Activated CD8-positive, alpha-beta memory T cell treated with anti-CD3 and anti-CD28 coated beads, Interleukin-2, amount 10 ng/mL, durations not matched to agents 7 days and 5 days (primary cell): ENCODE results near the gene TMEM132D. TPM values are rescaled to one million over a fixed set of nuclear protein-coding genes. Genes with fewer than 3 reads are reported as not detected.

Source experiments
- ATAC-seq: fragments of 150-1000 bp; cut with Tn5 transposase; one replicate; pipeline ENCODE4 v1.10.0; 2021; ENCODE audit warnings: moderate library complexity
- CTCF ChIA-PET: fragments of 350-600 bp; sonication (Branson Sonifier 250); formaldehyde crosslinking; loops from one replicate; lab custom pipeline; 2021; ENCODE audit warnings: antibody characterized with exemption; lab: Charles Lee
- DNase-seq: peaks from one replicate; pipeline ENCODE4 v3.0.0-alpha.2; 2020
- H3K27ac Mint-ChIP-seq: one replicate; pipeline ENCODE4 v1.8.0; 2021; ENCODE audit warnings: mild to moderate bottlenecking, mixed read lengths
- H3K27me3 Mint-ChIP-seq: one replicate; pipeline ENCODE4 v1.8.0; 2021; ENCODE audit warnings: mixed read lengths
- H3K36me3 Mint-ChIP-seq: one replicate; pipeline ENCODE4 v1.8.0; 2021; ENCODE audit warnings: mild to moderate bottlenecking, mixed read lengths
- H3K4me1 Mint-ChIP-seq: one replicate; pipeline ENCODE4 v1.8.0; 2021; ENCODE audit warnings: mixed read lengths
- H3K4me3 Mint-ChIP-seq: one replicate; pipeline ENCODE4 v1.8.0; 2021; ENCODE audit warnings: mild to moderate bottlenecking, moderate library complexity, mixed read lengths
- H3K9me3 Mint-ChIP-seq: one replicate; pipeline ENCODE4 v1.8.0; 2022; ENCODE audit warnings: low read depth, mixed read lengths
- total RNA-seq, 2 experiments: library from RNA; stranded (reverse); gene quantifications; one replicate each; pipeline ENCODE4 v1.2.3, GENCODE V29; 2021

TMEM132D gene
- total RNA-seq, 2 experiments from 2014 or later, result not detected

DNA sequence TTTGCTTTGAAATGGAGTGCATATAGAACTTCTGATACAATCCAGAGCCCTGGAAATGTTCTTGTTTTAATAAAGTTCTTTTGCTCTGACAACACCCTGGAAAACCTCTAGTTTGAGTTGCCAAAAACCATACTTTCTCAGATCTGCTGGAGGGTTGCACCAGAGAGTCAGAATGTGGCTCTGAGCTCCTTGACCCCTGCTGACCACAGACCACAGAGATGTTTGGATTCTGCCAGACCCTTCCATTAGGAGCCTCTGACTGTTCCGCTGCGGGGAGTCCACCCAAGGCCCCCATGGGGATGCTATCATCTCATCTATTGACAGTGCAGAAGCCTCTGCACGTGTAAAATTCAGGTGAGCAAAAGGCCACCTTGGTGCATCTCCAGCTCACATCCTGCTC is 718.0 kb downstream of the TMEM132D start:
- H3K36me3 Mint-ChIP-seq, result no peaks in the 10 kb centered on the region
- no peaks in the 10 kb centered on the region for H3K4me1 Mint-ChIP-seq
- no peak overlapping the region for H3K27ac Mint-ChIP-seq
- H3K27me3 Mint-ChIP-seq, result no peaks in the 10 kb centered on the region
- no peak overlapping the region for H3K4me3 Mint-ChIP-seq
- ATAC-seq, result no peak
- H3K9me3 Mint-ChIP-seq, result peaks cover 6% of the 10 kb centered on the region
- DNase-seq, result no peak
- CTCF ChIA-PET, result no interaction called here

DNA sequence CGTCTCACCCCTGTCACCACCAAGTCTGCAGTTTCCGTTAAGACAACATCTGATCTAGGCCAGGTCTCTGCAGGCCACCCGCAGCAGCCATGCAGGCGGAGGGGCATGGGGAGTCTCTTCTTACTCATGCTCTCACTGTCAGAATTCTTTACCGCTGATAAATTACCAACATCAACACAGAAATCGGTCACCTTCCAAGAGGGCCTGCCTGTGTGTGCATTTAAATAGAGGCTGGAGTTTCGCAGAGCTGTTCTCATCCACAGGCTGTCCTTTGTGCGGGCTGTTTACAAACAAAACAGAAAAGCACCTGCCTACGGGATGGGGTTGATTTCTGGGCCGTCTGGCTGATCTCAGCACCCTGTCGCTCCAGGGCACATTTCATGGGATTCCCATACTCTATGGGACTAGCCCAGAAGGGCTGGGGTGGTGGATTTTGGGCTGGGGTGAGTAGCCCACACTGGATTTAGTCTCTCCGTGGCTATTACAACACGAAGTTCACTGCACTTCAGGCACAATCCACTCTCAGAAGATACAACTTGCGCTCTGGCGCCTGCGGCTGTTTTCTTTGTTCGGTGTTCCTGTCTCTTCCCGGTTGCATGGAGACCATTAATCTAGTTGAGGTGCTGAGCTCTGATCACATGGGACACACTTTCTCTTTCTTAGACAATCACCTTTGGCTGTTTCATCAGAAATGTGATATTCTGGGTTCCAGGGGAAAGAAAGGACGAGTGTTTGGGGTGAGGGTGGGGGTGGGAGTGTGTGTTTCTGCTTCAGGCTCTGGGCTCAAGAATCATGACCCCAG is 719.5 kb downstream of the TMEM132D start:
- ATAC-seq (no peak), DNase-seq (no peak)
- Mint-ChIP-seq H3K4me3 (no peak overlapping the region), H3K9me3 (peaks cover 4% of the 10 kb centered on the region), H3K4me1 (no peaks in the 10 kb centered on the region), H3K27me3 (no peaks in the 10 kb centered on the region), H3K36me3 (no peaks in the 10 kb centered on the region), H3K27ac (no peak overlapping the region)
- CTCF ChIA-PET, result no interaction called here

DNA sequence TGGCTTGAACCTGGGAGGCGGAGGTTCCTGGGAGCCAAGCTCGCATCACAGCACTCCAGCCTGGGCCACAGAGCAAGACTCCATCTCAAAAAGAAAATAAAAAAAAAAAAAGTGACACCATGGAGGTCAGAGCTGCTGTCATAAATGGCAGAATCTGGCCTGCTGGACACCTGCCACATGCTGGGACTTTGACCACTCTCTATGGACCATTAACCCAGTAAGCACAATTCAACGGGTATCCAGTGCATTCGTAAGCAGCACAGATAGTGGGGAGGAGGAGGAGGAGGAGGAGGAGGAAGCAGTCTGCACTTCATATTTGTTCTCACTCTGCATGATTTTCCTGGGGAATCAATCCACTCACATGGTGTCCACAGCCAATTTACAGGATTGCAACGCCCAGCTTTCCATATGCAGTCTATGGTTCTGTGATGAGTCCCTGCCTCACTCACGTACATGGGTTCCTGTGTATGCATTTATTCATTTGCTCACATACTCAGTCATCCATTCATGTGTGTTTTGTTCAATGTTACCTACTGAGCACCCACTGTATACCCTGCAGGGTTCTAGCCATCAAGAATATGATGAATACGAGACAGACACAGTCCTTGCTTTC is 723.8 kb downstream of the TMEM132D start:
- no peak overlapping the region for H3K27ac Mint-ChIP-seq
- no peaks in the 10 kb centered on the region for H3K4me1 Mint-ChIP-seq
- H3K4me3 Mint-ChIP-seq, result no peak overlapping the region
- H3K9me3 Mint-ChIP-seq, result peaks cover 4% of the 10 kb centered on the region
- ATAC-seq (no peak), DNase-seq (no peak)
- no peaks in the 10 kb centered on the region for H3K27me3 Mint-ChIP-seq
- no peaks in the 10 kb centered on the region for H3K36me3 Mint-ChIP-seq
- CTCF ChIA-PET, result no interaction called here

DNA sequence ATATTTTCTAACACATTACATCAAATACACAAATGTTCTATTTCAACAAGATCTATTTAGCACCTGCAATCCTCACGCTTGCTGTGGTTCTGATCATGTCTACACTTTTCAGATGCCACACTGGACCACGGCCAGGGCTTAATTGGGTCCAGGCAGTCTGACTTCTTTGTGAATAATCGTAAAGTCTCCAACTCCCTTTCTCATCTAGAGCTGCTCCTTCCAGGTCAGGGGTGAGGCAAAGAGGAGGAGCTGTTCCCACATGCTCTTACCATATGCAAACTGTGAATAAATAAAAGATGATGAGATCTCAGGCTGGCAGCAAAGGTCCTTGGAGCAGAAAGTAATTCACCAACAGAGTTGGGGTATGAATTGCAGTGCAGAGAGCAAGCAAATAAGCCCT is 733.9 kb downstream of the TMEM132D start:
- DNase-seq, result no peak
- Mint-ChIP-seq H3K4me1 (no peaks in the 10 kb centered on the region), H3K9me3 (peaks cover 4% of the 10 kb centered on the region), H3K36me3 (no peaks in the 10 kb centered on the region), H3K4me3 (no peak overlapping the region), H3K27ac (no peak overlapping the region), H3K27me3 (no peaks in the 10 kb centered on the region)
- CTCF ChIA-PET, result no interaction called here
- no peak for ATAC-seq

DNA sequence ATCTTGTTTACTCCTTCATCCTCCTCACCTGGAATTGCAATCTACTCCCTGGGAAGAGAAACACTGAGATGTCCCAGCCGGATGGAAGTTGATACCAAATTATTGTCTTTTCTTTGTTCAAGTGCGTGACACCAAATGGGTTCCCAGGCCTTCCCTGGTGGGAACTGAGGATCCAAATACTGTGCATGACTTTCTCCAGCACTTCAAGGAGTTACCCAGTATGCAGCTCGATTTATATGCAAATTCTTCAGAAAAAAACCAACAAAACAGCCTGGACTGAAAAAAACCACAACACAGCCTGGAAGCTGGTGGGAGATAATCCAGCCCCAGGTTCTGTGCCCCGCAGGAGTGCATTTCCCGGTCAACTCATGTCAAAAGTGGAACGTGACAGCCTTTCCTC is 740.0 kb downstream of the TMEM132D start:
- H3K9me3 Mint-ChIP-seq, result peaks cover 8% of the 10 kb centered on the region
- H3K4me1 Mint-ChIP-seq, result no peaks in the 10 kb centered on the region
- no peak overlapping the region for H3K4me3 Mint-ChIP-seq
- CTCF ChIA-PET, result no interaction called here
- H3K27ac Mint-ChIP-seq, result no peak overlapping the region
- no peaks in the 10 kb centered on the region for H3K27me3 Mint-ChIP-seq
- H3K36me3 Mint-ChIP-seq, result no peaks in the 10 kb centered on the region
- ATAC-seq (no peak), DNase-seq (no peak)

DNA sequence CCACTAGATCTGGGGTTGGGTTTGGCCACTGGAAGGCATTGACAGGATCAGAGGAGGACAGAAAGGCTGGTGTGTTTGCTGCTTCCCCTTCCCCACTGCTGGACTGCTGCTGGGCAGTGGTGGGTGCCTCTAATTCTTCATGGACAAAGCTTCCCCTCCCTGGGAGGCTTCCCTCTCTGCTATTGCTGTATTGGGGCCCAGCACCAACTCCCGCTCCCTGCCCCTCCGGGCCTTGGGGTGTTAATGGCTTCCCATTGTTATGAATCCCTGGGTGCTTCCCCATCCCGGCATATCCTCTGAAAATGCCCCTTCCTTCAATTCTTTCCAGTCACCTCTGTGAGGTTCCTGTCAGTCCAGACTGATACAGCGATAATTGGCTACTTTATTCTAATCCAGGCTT is 740.4 kb downstream of the TMEM132D start:
- no peak overlapping the region for H3K4me3 Mint-ChIP-seq
- H3K36me3 Mint-ChIP-seq, result no peaks in the 10 kb centered on the region
- H3K9me3 Mint-ChIP-seq, result peaks cover 8% of the 10 kb centered on the region
- no peak for ATAC-seq
- DNase-seq, result no peak
- CTCF ChIA-PET, result no interaction called here
- H3K4me1 Mint-ChIP-seq, result no peaks in the 10 kb centered on the region
- no peak overlapping the region for H3K27ac Mint-ChIP-seq
- H3K27me3 Mint-ChIP-seq, result no peaks in the 10 kb centered on the region

DNA sequence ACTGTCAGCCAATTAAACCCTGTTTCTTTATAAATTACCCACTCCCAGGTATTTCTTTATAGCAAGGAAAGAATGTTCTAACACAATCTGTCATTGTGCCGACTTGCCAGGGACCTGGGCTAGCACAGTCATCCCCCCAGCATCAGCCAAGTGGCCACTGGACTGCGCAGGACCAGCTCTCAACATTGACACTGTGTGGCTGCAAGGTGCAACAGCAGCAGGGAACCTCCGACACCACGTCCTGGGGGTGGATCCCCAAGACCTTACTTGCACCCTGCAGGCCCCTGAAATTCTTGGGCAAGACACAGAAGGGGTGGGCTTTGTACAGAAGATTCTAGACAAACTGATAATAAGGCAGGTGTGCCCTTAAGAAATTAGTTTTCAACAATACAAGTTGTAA is 741.0 kb downstream of the TMEM132D start:
- no peak for DNase-seq
- no peak for ATAC-seq
- CTCF ChIA-PET, result no interaction called here
- no peaks in the 10 kb centered on the region for H3K27me3 Mint-ChIP-seq
- no peaks in the 10 kb centered on the region for H3K4me1 Mint-ChIP-seq
- no peaks in the 10 kb centered on the region for H3K36me3 Mint-ChIP-seq
- no peak overlapping the region for H3K4me3 Mint-ChIP-seq
- H3K27ac Mint-ChIP-seq, result no peak overlapping the region
- peaks cover 8% of the 10 kb centered on the region for H3K9me3 Mint-ChIP-seq

DNA sequence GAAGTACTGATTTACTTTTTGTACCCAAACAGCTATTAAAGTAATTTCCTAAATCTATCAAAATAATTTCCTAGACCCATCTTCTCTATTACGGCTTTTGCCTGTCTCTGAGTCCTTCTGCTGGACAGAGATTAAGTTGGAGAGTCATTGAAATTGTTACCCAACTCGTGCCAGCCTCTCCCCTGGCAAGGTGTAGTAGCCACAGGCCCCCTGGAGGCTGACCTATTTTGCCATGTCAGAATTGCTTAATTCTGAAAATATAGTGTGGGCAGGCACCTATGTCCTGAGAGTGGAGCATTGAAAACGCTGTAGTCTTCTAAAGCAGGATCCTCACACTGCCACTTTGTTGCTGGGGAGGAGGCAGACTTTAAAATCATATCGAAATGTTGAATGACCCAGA is 742.3 kb downstream of the TMEM132D start:
- Mint-ChIP-seq H3K4me3 (no peak overlapping the region), H3K4me1 (no peaks in the 10 kb centered on the region), H3K27me3 (no peaks in the 10 kb centered on the region), H3K9me3 (peaks cover 8% of the 10 kb centered on the region), H3K27ac (no peak overlapping the region), H3K36me3 (no peaks in the 10 kb centered on the region)
- DNase-seq (no peak), ATAC-seq (no peak)
- CTCF ChIA-PET, result no interaction called here

DNA sequence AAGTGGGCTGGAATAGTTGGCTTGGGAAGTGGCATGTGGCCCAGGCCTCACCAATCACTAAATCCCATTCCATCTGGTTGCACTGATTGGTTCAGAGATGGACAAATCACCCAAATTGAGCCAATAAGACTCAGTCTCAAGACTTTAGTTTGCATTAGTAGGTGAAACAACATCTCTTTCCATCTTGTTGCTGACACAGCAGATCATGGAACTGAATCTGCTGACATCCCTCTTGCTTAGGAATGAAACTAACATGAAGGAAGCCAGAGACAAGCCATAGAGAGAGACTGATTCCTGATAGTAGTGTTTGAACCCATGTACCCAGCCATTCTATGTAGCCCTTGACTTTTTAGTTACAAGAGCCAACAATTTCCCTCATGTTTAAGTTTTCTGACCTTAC is 743.5 kb downstream of the TMEM132D start:
- Mint-ChIP-seq H3K4me3 (no peak overlapping the region), H3K27me3 (no peaks in the 10 kb centered on the region), H3K36me3 (no peaks in the 10 kb centered on the region), H3K9me3 (peaks cover 8% of the 10 kb centered on the region), H3K27ac (no peak overlapping the region), H3K4me1 (no peaks in the 10 kb centered on the region)
- ATAC-seq (no peak), DNase-seq (no peak)
- CTCF ChIA-PET, result no interaction called here

DNA sequence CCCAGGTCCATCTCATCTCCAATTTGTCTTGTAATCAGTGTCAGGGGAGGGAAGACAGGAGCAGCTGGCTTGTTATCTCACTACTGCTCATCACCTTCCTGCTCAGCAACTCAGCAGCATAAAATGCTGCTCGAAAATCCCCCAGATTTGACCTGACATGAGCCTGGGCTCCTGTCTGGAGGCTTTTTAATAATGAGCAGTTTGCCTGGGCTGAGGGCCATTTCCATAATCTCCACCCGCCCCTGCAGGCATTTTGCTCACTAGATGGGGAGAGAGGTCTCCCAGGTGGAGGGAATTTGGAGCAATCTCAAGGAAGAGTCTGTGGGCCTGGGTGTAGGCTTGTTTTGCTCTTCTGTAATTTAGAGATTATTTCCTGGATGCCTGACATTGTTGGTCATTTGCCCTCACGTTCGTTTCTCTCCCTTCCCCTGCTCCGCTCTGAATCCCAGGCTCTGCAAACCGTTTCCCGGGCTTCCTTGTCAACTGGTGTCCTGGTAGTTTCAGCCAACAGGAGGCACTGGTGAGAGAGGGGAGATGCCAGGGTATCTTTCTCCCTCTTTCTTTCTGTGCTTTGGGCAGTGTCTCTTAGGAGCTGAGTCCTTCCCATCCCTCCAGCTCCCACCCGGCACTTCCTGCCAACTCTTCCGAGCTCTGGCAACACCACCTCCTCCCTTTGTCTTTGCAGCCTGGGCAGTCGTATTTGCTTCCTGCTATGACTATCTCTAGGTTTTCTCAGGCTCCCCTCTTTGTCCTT is 751.3 kb downstream of the TMEM132D start:
- CTCF ChIA-PET, result no interaction called here
- no peaks in the 10 kb centered on the region for H3K36me3 Mint-ChIP-seq

DNA sequence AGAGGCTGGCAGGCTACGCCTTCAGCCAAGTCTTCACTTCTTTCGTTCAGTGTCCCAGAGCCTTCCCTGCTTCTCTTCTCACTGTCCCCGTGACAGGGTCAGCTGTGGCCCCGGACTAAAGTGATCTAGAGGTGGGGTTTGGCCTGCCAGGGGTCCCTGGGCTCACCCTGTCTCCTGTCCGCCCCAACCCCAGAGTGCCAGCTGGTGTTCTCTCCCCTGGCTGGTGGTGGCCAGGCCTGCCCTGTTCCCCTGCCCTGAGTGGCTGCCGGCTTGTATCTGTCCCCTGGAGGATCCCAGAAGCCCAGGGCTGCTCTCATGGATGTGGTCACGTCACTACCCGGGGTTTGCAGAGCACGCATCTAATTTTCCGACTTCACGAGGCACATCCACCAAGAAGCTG is 753.1 kb downstream of the TMEM132D start:
- Mint-ChIP-seq H3K36me3 (no peaks in the 10 kb centered on the region), H3K27ac (no peak overlapping the region), H3K4me1 (no peaks in the 10 kb centered on the region), H3K27me3 (no peaks in the 10 kb centered on the region), H3K9me3 (peaks cover 8% of the 10 kb centered on the region), H3K4me3 (no peak overlapping the region)
- CTCF ChIA-PET, result no interaction called here
- ATAC-seq (no peak), DNase-seq (no peak)

More for the DNA sequence above, 751.3 kb downstream of the TMEM132D start:
- Mint-ChIP-seq H3K4me1 (no peaks in the 10 kb centered on the region), H3K9me3 (peaks cover 8% of the 10 kb centered on the region), H3K27ac (no peak overlapping the region), H3K27me3 (no peaks in the 10 kb centered on the region), H3K4me3 (no peak overlapping the region)
- DNase-seq (no peak), ATAC-seq (no peak)

DNA sequence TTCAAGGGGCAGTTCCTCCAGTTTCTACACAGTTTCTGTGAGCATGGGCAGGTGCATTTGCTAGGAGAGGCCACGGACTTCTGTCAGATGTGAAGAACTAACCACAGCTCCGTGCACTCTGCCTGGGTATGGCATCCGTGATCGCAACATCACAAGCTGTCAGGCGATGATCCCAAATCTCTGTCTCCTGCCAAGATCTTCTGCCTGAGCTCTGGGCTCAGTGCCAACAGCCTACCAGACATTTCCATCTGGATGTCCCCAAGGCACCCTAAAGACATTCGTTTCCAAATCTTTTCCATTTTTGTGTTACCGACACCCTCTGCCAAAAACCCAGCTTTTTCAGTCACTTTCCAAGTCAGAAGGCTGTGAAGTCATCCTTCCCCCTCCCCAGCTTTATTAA is 758.4 kb downstream of the TMEM132D start:
- DNase-seq (no peak), ATAC-seq (no peak)
- Mint-ChIP-seq H3K9me3 (no peaks in the 10 kb centered on the region), H3K4me3 (no peak overlapping the region), H3K36me3 (no peaks in the 10 kb centered on the region), H3K4me1 (no peaks in the 10 kb centered on the region), H3K27ac (no peak overlapping the region), H3K27me3 (no peaks in the 10 kb centered on the region)
- CTCF ChIA-PET, result no interaction called here

DNA sequence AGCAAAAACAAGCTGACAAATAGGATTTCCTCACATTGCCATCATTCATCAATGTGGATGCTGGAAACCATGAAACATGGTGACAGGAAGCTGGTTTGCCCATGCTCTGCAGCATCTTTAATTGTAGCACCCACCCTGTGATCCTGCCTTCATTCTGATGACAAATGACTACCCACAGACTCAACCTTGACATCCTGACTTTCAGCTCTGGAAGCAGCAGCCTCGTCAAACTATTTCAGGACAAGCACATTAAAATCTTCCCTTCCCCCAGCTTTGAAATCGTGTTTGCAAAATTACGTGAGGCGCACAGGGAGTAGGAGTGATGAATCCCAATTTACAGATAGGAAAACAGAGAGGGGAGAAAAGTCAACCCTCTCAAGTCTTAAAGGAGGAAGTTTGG is 765.0 kb downstream of the TMEM132D start:
- DNase-seq, result no peak
- H3K27me3 Mint-ChIP-seq, result no peaks in the 10 kb centered on the region
- no peaks in the 10 kb centered on the region for H3K4me1 Mint-ChIP-seq
- peaks cover 2% of the 10 kb centered on the region for H3K9me3 Mint-ChIP-seq
- no peak overlapping the region for H3K4me3 Mint-ChIP-seq
- no peaks in the 10 kb centered on the region for H3K36me3 Mint-ChIP-seq
- H3K27ac Mint-ChIP-seq, result no peak overlapping the region
- ATAC-seq, result no peak
- CTCF ChIA-PET, result no interaction called here
